Sigmoid colon (tissue), 3 donors: ENCODE data around the gene PARVB.

Experiments used
- CTCF ChIP-seq, 4 experiments: fragments of 450-650 bp in 3 of 4; fragments of 200-600 bp in 1 of 4; IDR thresholded peaks; one replicate each; pipeline ENCODE4 v1.5.1; 2016 to 2019; ENCODE audit warnings: antibody characterized with exemption in 4 of 4, mild to moderate bottlenecking in 3 of 4, moderate library complexity in 2 of 4
- POLR2A ChIP-seq, 2 donors: fragments of 450-650 bp; IDR thresholded peaks; one replicate each; pipeline ENCODE4 v1.6.1; 2016; ENCODE audit warnings: antibody characterized with exemption in 2 of 2, mild to moderate bottlenecking in 2 of 2, moderate library complexity in 2 of 2

DNA sequence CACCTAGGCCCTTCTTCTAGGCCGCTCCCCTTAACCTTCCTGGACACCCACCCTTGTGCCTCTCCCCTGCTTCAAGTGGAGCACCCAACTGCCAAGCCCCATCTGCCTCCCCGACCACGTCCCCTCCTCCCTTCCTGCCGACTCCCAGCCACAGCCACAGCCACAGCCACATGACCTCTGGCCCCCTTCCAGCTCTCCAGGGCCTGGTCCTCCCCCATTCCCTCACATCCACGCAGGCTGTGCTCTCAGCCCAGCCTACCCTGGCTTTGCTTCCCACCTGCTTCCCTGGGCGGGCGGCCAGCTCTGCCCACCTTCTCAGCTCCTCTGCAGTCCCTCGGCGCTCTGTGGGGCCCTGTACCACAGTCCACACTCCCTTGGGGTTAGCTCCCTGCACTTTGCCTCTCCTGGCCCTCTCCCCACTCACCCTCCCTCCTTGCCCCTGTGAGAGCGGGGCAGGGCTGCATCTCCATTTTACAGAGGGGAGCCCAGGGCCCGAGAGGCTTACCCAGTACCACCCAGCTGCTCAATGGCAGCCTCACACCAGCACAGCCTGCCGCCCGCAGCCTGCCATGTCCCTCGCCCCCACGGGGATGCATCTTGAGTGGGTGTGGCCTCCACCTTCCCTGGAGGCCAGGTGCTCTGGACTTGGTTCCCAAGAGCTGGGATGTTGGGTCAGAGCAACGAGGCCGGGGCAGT, 176.9 kb downstream of the PARVB start:
- TF ChIP-seq POLR2A (IDR thresholded peaks at IDR 0.05) (no peak), CTCF (IDR thresholded peaks at IDR 0.05) (no peak)
